Stomach (tissue), 4 donors: ENCODE data around the gene BHLHE40.

Experiments
- EP300 ChIP-seq: sonication (generic); formaldehyde crosslinking; IDR thresholded peaks from one replicate; pipeline ENCODE4 v1.6.1; 2017; ENCODE audit warnings: antibody characterized with exemption
- POLR2A ChIP-seq, 4 donors: fragments of 450-650 bp; IDR thresholded peaks; one replicate each; pipeline ENCODE4 v1.6.1; 2016; ENCODE audit warnings: antibody characterized with exemption in 4 of 4, control low read depth in 2 of 4, mild to moderate bottlenecking in 1 of 4, moderate library complexity in 1 of 4
- POLR2AphosphoS5 ChIP-seq, 3 donors: sonication (generic); formaldehyde crosslinking; IDR thresholded peaks; one replicate each; pipeline ENCODE4 v1.6.1; 2016; ENCODE audit warnings: antibody characterized with exemption in 3 of 3
- TF ChIP-seq, protein P1 (sequence below), 7 experiments: fragments of 450-650 bp in 4 of 7; fragments of 200-600 bp in 3 of 7; sonication (generic) in 3 of 7; IDR thresholded peaks; one replicate each; pipeline ENCODE4 v1.5.1; 2016 to 2019; ENCODE audit warnings: antibody characterized with exemption in 7 of 7, control low read depth in 2 of 7, mild to moderate bottlenecking in 1 of 7

DNA sequence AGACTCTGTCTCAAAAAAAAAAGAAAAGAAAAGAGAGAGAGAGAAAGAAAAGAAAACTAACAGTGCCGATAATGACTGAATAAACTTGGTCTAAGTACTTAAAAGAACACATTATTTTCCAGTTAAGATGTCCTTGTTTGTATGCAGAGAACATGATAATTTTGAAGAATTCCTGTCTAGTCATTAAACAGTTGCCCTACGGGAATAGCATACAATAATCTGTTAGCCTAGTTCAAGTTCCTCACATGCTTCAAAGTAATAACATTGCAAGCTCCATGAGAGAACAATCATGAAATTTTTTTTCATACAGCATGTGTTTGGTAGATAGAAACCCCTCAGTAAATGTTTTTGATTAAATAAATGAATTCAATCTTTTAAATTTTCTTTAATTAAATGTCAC, 23.1 kb upstream of the BHLHE40 start:
- no peak for TF ChIP-seq POLR2AphosphoS5 (IDR thresholded peaks at IDR 0.05)
- TF ChIP-seq, protein P1, sequence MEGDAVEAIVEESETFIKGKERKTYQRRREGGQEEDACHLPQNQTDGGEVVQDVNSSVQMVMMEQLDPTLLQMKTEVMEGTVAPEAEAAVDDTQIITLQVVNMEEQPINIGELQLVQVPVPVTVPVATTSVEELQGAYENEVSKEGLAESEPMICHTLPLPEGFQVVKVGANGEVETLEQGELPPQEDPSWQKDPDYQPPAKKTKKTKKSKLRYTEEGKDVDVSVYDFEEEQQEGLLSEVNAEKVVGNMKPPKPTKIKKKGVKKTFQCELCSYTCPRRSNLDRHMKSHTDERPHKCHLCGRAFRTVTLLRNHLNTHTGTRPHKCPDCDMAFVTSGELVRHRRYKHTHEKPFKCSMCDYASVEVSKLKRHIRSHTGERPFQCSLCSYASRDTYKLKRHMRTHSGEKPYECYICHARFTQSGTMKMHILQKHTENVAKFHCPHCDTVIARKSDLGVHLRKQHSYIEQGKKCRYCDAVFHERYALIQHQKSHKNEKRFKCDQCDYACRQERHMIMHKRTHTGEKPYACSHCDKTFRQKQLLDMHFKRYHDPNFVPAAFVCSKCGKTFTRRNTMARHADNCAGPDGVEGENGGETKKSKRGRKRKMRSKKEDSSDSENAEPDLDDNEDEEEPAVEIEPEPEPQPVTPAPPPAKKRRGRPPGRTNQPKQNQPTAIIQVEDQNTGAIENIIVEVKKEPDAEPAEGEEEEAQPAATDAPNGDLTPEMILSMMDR (IDR thresholded peaks at IDR 0.05): no peak
- TF ChIP-seq POLR2A (IDR thresholded peaks at IDR 0.05): no peak
- TF ChIP-seq EP300: no peak
